ELR (cell line): Measurements from ENCODE around the gene CENPS.
A peak's percentile ranks its signal among the peaks of the same experiment; 100 is the strongest.
"Not testable (repeated sequence)": the region's sequence is repeated elsewhere in the genome, so short reads cannot be mapped to it uniquely, and the experiment has no call there.

ENCODE experiments used
- DNase-seq: peaks from one replicate; pipeline ENCODE4 v3.0.0-alpha.2; 2015; ENCODE audit warnings: low read depth

The CENPS gene

DNA sequence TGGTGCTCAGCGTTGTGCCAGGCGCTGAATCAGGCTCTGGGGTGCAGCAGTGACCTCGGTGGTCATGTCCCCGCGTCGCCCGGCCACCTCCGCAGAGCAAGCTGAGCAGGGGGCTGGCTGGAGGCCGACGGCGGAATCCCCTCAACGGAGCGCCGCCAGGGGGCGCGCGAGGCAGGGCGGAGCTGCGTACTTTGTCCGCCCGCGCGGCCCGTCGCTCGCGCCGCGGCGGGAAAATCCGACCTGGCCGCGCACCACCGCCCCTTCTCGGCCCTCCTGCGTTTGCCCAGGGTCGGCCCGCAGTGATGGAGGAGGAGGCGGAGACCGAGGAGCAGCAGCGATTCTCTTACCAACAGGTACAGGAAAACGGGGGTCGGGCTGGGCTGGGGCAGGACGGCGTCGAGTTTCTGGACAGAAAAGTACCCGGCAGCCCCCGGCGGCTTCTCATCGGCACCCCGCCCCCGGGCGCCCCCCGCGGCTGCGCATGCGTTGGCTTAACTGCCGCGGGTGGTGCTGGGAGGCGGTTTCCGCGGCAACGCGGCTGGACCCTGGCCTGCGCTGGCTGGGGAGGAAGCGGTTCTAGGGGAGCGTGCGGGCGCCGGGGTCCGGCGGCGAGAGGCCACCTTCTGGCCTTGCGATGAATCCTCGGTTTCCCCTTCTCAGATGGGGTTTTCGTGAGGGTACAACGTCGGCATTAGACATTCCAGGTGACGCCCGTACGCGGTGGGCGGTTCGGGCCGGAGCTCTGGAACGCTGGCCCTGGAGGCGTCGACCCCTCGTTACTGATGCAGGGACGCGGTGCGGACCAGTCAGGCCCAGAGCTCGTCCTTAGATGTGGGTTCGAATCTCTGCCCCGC, at the start of gene CENPS:
CENPS (plus strand) TSS at position 218 of the 854 bp plus-strand sequence; CDS start at position 303, 85 bp downstream.
- peak; percentile 89 for DNase-seq

DNA sequence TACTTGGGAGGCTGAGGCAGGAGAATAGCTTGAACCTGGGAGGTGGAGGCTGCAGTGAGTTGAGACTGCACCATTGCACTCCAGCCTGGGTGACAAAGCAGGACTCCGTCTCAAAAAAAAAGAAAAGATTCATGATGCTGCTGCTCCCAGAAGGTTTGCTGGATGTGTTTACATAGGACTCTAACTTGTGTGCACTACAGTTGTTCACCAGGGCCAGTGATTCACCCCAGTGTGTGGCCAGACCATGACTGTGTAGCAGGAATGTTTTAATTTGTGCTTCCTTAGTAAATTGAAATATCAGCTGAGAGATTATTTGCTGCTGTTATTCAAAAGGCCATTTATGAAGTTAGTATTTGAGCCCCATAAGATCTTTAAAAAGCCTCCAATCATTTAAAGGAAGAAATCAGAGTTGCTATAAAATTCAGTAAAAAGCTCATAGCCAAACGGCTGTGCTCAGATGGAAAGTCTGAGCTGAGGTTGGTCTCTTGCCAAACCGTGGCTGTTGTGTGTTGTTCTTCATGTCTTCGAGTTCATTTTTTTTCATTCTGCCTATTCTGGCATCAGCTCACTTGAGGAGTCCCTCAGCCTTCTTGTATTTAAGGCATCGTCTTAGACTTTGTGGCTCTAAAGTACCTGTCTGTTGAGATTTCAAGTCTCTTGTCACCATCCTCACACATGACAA, 49.5 kb upstream of the CENPS start:
- peak; percentile 88 for DNase-seq

- no peak for DNase-seq
Measured at GRCh38 chr1:10383630-10384029, 46.6 kb upstream of the CENPS start.

- no peak for DNase-seq
Measured at GRCh38 chr1:10384219-10384618, 46.0 kb upstream of the CENPS start.

DNA sequence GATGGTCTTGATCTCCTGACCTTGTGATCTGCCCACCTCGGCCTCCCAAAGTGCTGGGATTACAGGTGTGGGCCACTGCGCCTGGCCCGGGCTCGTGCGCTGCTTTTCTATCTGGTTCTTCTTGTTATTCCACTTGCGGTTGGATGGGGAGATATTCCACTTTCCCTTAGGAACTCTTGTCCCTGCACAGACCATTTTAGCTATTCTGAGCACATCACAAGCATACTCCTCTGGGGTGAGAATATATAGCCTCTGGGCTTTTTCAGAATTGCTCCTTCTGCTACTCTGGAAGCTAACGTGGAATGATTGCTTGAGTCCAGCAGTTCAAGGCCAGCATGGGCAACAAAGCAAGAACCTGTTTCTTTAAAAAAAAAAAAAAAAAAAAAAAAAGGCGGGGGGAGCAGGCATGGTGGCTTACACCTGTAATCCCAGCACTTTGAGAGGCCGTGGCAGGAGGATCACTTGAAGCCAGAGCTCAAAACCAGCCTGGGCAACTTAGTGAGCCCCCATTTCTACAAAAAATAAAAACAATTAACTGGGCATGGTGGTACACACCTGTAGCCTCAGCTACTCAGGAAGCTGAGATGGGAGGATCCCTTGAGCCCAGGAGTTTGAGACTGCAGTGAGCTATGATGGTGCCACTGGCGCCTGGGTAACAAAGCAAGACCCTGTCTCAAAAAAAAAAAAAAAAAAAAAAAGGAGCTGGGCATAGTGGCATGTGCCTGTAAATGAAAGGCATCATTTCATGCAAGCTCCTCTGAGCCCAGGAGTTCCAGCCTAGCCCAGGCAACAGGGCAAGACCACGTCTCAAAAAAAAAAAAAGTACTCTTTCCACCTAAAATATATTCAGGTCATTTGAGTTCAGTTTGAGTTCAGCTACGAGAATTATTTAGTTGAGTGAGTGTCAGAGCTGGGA, 43.2 kb upstream of the CENPS start:
- DNase-seq, result no peak

DNA sequence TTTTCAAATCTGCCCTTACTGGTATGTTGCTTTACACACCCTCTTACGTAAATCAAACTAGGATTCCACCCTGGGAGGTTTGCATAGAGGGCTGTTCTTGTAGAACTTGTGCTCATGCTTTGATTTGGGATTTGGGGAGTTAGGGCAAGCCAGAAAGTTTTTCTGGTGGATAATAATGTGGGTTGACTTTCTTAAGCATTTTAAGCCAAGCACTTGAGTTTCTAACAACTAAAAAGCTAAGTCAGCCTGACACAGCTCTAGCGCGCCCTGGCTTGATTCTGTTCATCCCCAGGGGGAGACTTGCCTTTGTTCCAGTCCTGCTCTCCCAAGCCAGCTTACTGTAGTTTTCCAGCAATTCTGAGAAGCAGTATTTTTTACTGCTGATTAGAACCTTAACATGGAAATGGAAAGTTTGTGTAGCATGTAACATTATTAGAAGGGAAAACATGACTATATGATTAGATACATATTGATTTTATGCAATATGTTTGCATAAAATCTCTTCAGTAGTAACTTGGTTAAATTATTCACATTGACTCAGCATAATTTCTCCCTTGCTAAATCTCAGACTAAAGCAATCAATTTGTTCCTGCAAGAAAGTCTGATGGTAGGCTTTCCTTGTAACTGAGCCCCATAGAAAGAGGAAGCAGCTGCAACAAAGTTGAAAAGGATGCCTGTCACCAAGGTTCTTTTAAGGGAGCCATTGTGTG, 42.4 kb upstream of the CENPS start:
- DNase-seq, result peak; percentile 48

GRCh38 chr1:10388387-10388715, 41.9 kb upstream of the CENPS start:
- no peak for DNase-seq

- no peak for DNase-seq
Measured at GRCh38 chr1:10389271-10389973, 40.8 kb upstream of the CENPS start.

DNA sequence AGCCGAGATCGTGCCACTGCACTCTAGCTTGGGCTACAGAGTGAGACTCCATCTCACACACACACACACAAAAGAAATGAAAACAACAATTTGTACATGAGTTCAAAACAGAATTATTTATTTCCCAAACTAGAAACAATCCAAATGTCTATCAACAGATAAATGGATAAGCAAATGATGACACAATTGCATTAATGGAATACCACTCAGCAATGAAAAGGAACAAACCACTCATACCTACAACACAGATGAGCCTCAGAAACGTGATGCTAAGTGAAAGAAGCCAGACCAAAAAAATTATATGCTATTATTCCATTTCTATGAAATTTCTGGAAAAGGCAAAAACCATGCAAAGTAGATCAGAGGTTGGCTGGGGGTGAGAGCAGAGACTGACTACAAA, 33.4 kb upstream of the CENPS start:
- DNase-seq, result no peak

GRCh38 chr1:10398278-10398733, 31.9 kb upstream of the CENPS start:
- DNase-seq, result no peak

DNA sequence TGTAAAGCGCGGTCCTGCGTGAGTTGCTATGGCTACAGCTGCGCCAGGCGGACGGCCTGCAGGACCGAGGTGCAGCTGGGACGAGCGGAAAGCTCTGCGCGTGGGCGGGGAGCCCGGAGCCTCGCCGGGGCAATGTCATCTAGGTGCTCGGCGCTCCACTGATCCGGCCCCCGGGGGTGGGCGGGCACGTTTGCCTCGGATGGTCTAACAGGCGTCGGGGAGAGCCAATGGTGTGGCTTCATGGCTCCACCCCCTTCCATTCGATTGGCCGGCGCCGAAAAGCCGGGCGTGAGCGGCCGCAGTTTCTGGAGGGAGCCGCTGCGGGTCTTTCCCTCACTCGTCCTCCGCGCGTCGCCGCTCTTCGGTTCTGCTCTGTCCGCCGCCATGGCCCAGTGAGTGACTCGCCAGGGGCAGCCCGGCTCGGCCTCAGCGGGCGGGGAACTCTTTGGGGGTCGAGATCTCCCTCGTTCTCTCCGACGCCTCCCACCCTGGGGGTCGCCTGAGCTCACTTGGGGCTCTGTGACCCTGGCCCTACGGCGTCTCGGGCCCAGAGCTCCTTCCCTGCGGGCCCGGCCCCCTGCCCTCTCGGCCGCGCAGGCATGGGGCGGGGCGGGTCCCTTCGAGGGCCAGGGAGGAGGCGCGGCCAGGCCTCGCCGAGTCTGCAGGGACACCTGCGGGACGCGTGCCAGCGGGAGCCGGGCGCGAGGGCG, 31.3 kb upstream of the CENPS start, which contains the start of gene PGD:
PGD (plus strand) TSS at position 331 of the 710 bp plus-strand sequence; CDS start at position 385, 54 bp downstream.
- peak; percentile 97 for DNase-seq

DNA sequence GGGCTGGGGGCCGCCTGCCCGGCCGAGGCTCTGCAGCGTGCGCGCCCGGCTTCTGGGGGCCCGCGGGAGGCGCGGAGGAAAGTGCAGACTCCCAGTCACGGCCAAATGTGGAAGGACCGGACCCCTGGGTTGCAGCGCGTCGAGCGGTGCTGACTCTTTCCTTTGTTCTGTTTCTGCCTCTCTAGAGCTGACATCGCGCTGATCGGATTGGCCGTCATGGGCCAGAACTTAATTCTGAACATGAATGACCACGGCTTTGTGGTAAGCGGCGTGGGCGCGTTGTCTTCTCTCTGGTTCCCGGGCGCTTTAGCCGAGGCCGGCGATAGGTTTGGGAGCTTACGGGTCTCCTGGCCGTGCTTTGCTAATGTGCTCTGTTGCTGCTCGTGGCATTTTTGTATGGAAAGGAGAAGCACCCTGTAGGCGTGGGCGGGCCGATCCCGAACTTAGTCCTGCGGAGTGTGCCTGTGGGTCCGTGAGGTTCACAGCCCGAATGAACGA, 30.7 kb upstream of the CENPS start:
- DNase-seq, result peak; percentile 69

- DNase-seq, result no peak
Measured at GRCh38 chr1:10400013-10400412, 30.2 kb upstream of the CENPS start.

GRCh38 chr1:10401281-10401680, 29.0 kb upstream of the CENPS start:
- DNase-seq, result peak; percentile 32

DNA sequence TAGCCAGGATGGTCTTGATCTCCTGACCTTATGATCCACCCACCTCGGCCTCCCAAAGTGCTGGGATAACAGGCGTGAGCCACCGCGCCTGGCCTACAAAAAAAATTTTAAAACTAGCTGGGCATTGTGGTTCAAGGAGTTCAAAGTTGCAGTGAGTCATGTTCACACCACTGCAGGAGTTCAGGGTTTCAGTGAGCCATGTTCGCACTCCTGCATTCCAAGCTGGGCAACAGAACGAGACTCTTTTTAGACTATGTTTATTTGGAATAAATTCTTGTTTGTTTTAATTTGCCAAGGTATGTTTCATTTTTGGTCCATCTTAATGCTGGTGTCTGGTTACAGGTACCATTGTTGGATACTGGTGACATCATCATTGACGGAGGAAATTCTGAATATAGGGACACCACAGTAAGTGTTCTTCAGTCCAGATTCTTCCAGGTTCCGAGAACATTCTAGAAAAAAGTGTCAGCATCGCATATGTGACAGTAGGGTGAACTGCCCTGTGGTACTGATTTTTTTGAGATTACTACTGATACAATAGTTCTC, 27.4 kb upstream of the CENPS start:
- DNase-seq, result peak; percentile 75

GRCh38 chr1:10407201-10407600, 23.0 kb upstream of the CENPS start:
- DNase-seq, result no peak

- peak; percentile 66 for DNase-seq
Measured at GRCh38 chr1:10415211-10415930, 14.9 kb upstream of the CENPS start.

DNA sequence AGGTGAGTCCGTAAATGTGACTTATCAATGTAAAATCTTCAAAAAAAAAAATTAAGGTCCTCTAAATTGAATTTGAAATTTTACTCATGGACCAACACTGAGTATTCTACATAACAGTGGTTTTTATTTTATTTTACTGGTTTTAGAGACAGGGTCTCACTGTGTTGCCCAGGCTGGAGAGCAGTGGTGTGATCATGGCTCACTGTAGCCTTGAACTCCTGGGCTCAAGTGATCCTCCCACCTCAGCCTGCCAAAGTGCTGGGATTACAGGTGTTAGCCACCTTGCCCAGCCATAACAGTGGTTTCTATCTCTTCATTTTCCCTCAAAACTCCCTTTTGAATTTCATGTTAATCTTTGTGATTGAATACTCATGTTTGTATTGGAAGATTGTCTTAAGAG, 14.3 kb upstream of the CENPS start:
- not testable (repeated sequence) for DNase-seq

GRCh38 chr1:10418741-10419140, 11.5 kb upstream of the CENPS start:
- DNase-seq, result not testable (repeated sequence)
